HG02571 (cell line): ENCODE data around the gene GPR61.

Experiments used
- ATAC-seq: cut with Tn5 transposase; IDR thresholded peaks from one replicate; pipeline ENCODE4 v1.9.1; 2021; ENCODE audit warnings: mild to moderate bottlenecking, moderate library complexity; ENCODE audit not compliant: unreplicated experiment

GPR61 gene, protein sequence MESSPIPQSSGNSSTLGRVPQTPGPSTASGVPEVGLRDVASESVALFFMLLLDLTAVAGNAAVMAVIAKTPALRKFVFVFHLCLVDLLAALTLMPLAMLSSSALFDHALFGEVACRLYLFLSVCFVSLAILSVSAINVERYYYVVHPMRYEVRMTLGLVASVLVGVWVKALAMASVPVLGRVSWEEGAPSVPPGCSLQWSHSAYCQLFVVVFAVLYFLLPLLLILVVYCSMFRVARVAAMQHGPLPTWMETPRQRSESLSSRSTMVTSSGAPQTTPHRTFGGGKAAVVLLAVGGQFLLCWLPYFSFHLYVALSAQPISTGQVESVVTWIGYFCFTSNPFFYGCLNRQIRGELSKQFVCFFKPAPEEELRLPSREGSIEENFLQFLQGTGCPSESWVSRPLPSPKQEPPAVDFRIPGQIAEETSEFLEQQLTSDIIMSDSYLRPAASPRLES

DNA sequence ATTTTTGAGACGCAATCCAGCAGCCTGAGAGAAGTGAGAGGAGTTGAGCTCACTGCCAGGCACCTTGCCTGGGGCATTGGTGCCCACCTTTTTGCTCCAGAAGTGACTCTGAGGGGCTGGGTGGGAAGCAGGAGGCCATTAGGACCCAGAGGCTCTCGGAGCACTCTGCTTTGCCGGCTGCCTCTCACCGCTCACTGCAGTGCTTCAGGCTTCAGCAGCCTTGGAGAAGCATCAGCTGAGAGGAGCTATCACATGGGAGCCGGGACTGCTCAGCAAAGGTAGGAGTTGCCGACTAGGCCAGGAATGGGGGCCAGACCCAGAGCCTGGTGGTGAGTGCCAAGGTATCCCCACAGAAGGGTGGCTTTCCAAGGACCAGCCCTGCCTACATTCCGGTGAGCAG is at the start of gene GPR61:
TSS of gene GPR61 (plus strand) at position 197 of the 400 bp plus-strand sequence. CDS start 3,151 bp downstream, outside the sequence.
- ATAC-seq: no peak

DNA sequence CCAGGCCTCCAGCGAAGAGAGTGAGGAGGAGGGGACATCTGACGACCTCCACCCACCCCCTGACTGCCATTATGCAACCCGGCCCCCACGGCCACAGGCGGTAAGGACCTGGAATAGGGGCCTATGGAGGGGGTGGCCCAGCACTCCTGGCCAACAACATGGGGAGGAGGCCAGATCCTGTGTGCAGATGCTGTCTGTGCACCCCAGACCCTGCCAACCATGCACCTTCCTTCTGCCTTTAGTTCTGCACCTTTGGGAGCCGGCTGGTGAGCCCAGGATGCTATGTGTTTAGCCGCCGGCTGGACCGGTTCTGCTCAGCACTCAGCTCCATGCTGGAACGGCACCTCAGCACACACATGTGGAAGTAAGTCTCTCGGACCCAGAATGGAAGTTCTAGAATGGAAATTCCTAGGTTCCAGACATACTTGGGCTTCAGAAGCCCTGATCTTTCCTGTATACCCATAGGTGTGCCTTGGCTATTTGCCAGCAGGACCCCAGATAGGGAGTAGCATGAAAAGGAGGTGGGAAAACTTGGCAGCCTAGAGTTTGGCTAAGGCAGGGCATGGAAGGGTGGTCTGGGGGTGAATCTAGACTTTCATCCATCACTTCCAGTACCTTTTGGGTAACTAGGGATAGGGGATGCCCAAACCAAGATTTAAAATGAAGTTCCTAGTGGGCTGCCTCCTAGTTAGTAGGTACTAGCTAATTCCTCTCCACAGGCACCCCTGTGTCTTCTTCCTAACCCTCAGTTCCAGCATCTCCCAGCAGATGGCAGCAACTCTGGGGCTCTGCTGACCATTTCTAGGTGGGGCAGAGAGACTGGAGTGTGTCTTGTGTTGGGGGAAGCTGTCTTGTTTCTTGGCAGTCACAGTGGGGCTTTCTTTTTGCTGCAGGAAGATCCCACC is 49.4 kb upstream of the GPR61 start:
- no peak for ATAC-seq

DNA sequence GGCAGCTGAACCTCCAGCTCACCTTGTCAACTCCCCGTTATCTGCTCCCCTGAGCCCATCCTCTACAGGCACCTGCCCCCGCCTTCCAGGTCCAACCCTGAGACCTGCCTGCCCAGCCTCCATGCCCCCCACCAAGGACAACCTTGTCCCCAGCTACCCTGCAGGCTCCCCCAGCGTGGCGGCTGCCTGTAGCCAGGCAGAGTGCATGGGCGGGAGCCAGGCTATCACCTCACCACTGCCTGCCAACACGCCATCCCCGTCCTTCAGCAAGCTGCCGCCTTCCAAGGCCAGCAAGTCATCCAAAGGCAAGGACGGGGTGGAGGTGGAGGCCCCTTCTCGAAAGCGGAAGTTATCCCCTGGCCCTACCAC is 48.8 kb upstream of the GPR61 start:
- ATAC-seq: no peak

DNA sequence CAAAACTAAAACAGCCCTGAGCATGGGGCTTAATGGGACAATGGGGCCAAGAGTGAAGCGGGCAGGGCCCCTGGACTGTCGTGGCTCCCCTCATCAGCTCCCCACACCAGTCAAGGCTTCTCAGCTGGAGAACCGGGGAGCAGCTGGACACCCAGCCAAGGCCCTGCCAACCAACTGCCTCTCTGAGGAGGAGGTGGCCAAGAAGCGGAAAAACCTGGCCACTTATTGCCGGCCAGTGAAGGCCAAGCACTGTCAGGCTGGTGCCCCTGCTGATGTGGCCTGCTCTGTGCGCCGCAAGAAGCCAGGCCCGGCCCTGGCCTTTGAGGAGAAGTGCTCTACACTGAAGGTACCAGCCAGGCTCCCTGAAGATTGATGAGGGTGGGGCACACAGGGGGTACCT is 48.3 kb upstream of the GPR61 start:
- ATAC-seq: no peak

DNA sequence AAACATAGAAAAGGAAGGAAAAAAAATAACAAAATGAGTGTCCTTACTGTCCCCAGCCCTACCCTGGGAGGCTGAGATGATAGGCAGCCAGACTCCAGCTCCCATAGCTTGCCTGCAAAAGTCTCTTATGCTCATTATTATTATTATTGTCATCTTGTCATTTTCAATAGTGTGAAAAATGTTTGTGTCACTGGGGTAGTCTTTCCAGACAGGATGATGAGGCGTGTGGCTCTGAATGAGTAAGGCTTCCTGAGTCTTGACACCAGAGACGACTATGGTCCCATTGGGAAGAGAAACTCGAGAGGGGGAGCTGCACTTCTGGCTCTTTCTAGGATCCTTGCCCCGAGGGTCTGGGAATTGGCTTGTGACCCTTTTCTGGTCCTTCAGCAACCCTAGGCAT is 46.9 kb upstream of the GPR61 start:
- ATAC-seq: no peak

DNA sequence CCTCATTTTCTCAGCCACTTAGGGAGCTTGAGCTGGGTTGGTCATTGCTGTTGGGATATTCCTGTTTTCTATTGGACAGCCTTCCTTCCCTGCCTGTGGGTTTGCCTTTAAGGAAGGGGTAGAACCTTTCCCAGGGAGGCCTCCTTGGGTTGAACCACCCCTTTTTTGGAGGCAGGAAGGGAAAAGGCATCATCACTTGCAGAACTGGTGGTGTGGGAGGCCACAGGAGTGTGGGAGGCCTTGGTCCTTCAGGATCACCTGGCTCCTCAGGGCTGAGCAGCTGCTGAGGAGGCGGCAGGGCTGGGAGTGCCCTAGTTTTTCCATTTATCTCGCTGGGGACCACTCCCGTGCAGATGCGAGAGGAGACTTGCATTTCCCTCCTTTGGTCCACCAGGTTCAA is 46.4 kb upstream of the GPR61 start:
- ATAC-seq: no peak

DNA sequence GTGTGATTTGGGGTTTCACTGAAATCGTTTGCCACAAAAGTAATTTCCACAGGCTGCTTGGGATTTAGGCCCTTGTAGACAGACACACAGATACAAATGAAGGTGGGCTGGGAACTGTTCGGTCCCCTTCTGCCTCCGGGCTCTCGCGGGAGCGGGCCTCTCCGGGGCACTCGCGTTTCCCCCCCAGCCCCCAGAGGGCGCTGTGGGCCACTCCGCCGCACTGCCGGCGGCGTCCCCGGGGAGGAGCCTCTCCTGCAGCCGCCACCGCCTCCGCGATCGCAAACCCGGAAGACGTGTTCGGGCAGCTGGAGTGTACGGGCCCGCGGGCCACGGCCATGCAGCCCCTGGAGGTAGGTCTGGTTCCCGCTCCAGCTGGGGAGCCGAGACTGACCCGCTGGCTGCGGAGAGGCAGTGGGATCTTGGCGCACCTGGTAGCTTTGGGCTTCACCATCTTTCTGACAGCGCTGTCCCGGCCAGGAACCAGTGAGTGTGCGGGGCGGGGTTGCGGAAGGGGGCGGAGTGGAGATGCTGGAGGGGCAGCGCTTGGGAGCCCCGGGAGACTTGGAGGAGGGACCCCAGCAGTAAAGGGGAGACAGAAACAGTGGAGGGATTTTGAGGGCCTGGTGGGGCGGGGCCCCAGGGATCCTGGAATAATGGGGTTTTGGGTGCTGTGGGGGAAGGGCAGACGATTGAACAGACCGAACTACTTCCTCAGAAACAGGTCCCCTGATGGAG is 45.7 kb upstream of the GPR61 start, which contains the start of gene CYB561D1:
TSS of gene CYB561D1 (plus strand) at position 290 of the 735 bp plus-strand sequence. CDS start at position 336, 46 bp downstream.
- ATAC-seq: peak; percentile 83

DNA sequence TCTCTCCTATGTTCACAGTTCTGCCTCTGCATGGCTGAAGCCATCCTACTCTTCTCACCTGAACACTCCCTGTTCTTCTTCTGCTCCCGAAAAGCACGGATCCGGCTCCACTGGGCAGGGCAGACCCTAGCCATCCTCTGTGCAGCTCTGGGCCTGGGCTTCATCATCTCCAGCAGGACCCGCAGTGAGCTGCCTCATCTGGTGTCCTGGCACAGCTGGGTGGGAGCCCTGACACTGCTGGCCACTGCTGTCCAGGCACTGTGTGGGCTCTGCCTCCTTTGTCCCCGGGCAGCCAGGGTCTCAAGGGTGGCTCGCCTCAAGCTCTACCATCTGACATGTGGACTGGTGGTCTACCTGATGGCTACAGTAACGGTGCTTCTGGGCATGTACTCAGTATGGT is 43.9 kb upstream of the GPR61 start:
- no peak for ATAC-seq

DNA sequence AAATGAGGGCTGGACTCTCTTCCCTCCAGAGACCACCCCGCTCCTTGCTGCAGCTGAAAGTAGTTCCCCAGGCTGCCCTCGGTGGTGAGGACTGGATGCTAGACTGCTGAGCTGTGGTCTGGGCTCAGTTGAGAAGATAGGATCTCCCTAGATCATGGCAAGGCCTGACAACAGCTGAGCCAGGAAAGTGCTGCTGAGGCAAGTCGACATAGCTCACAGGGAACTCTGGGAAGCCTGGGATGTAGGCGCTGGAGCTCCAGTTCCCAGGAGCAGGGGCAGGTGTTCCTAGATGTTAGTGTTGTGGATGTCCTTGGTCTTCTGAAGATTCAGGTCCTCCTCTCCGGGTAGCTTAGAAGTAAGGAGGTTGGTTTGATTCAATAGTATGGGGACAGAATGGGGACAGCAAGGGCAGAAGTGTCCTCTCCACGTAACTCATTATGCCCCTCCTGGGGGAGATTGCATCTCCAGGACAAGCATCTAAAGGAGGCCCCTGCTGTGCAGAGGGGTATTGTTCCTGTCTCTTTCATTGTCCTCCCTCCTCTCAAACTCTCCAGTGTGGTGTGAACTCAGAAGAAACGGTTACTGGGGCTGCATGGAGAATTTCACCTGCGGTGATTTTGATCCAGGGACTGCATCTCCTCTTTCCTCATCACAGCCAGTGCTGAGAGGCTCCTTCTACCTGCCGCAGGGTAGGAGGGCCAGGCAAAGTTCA is 42.1 kb upstream of the GPR61 start:
- no peak for ATAC-seq

DNA sequence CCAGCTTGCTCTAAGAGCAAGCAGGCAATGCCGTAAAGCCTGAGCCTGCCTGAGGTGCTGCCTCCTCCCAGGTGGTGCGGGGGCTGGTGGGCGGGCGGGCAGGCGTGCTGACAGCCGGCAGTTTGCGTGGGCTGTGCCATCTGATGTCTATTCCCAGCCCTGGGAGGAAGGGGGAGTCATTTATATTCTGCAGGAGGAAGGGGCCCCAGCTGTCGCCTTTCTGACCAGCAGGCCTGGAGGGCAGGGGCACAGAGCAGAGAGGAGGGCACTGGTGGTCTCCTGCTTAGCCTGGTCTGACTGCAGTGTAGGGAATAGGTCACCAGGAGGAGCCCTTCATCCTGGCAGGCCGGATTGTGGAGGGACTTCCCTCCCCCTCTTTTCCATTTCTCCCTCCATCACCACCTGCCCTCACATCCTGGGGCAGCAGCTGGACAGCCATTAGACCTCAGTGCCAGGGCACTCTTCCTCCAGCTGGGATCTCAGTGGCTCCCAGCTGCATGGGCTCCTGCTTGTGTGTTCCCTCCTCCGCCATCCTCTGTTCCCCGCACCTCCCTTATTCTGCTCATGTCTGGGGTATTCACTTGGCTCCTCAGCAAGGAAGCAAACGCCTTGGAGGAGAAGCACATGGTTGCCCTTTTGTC is 41.4 kb upstream of the GPR61 start:
- ATAC-seq: no peak

DNA sequence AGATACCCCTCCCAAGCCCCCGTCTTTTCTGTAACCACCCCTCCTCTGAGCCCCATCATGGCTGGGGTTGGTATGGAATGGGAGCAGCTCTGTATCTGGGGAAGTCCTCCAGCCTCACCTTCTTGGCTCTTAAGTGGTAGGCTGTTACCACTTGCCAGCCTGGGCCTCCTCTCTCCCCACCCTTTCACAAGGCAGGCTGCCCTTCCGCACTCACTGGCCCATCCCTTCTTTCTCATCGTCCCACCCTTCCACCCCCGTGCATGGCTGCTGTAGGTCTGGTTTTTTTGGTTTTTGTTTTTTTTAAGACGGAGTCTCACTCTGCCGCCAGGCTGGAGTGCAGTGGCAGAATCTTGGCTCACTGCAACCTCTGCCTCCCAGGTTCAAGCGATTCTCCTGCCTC is 40.6 kb upstream of the GPR61 start:
- ATAC-seq: no peak

DNA sequence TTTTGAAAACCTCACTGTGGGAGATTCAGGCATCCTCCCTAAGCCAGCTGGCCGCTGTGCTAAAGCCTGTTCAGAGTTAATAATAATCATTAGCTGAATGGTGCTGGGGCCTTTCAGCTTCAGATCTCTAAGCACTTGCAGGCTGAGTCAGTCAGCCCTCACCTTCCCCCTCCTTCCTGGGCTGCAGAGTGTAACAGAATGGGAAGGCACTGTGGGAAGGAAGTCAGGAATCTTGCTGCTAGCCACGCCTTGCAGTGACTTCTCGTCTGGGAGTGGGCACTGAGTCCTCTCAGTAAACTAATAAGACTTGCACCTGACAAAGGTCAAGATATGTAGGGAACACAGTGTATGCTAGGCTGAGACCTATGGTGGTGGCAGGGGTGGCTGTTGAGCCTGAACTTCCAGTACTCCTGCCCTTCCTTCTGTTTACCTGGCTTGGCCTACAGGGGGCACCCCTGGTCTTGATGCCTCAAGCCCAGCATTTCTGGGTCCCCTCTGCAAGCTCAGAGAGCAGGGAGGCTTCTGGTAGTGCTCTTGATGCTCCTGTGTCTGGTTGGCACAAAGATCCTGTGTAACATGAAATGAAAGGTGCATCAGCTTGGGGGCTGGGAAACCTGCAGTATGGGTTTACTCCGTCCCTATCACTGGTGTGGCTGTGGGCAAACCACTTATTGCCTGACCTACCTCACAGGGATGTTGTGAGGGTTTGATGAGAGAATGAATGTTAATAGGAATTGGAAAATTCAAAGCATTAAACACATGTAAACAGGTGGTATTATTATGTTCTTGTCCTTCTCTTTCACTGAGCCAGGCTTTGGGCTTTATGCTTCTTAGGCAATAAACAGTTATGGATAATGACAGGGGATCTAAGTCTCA is 39.8 kb upstream of the GPR61 start:
- no peak for ATAC-seq

DNA sequence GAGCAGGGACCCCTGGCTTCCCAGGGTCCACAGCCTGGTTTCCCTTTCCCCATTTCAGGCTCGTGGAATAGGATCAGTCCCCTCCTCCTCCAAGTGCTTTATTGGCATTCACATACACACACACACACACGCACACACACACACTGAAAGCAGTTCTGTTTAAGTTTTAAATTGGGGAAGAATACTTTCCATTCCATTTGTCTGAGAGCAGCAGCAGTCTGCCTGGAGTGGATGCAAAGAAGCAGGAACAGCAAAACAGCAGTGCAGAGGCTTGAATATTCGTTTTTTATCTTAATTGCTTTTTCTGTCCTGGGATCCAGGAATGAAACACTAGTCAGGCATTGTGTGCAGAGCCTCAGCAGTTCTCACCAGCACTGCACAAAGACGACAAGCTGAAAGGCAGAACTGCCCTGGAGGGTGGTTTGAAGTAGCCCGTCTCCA is 38.7 kb upstream of the GPR61 start:
- ATAC-seq: no peak

DNA sequence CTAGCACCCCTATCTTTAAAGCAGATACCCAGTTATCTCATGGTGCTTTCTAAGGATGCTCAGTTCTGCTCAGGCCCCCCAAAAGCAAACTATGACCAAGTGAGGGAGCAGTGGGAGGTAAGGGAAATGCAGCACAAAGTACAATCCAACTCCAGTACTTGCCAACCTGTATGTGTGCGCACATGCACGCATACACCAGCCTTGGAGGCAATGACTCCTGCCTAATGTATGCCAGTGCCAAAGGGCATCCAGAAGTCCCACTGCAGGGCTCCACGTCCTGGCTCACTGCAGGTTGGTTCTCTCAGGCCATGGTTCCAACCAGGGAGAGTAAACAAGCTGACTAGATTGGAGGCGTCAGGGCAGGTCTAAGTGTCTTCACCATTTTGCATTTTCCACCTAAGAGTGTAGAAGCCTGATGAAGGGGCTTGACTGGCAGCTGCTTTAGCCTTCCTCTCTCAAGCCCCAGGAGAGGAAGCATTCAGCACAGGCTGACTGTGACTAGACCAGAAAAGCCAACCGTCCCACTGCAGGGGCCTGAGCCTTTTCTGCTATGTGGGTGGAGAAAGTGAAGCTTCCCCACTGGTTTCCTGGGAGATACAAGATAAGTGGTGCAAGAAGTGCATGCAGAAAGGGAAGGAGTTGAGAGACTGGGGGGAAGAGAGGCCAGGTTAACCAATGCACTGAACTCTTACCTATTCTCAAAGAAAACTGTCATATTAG is 37.9 kb upstream of the GPR61 start:
- no peak for ATAC-seq

DNA sequence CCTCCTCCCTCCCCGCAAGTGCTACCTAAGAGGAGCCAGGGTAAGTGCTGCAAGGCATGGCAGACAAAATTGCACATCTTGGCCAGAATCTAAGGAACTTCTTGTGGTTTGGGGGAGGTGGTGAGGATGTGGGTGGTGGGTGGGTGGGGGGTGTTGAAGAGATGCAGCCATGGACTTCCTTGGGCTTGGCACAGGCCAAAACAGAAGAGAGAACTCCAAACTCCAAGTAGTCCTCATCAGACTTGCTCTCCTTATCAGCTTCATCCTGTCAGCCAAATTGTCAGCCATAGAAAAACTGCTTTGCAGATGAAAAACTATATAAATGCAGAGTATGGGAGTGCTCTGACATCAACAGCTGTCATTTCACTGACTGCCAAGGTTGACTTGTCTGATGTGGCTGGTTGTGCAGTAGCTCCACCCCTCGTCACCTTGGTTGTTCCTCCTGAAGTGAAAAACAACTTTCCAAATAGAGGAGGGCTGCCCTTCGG is 37.3 kb upstream of the GPR61 start:
- ATAC-seq: no peak

DNA sequence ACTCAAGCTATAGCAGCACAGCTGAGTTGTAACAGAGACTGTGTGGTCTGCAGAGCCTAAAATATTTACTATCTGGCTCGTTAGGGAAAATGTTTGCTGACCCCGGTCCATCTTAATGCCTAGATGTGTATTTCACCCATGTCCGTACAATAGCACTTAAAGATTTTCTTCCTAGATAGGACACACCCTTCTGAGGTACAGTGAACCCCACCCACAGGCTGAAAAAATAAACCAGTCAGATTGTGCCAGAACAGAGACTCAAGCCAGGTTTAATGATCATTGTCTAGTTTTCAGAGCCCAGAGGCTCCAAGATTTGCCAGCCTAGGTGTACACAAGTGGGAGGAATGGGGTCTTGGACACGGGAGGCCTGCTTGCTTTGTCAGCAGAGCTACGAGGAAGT is 35.7 kb upstream of the GPR61 start:
- no peak for ATAC-seq

DNA sequence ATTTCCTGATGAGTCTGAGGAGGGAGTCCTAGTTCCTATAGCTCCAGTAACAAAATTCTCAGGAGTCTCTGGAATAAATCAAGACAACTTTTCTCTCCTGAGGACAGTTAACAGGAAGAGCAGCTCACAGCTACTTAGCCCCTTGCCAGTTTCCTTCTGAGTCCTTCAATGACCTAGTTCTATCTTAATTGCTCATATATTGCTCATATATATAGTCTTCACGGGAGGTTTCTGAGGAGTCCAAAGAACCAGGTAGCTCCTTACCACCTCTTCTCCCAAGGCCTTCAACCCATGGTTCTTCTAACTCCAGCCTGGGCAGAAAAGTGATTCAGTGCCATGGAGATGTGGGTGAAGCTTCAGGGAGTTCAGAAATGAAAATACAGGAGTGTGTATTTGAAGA is 34.7 kb upstream of the GPR61 start:
- ATAC-seq: no peak
